ENCODE data around the gene CLDN19. TPM values are rescaled to one million over a fixed set of nuclear protein-coding genes. Genes with fewer than 3 reads are reported as not detected.
"Not testable (repeated sequence)": the region's sequence is repeated elsewhere in the genome, so short reads cannot be mapped to it uniquely, and the experiment has no call there.

The CLDN19 gene
- polyA plus RNA-seq, 1 donor, result 0.34 TPM

DNA sequence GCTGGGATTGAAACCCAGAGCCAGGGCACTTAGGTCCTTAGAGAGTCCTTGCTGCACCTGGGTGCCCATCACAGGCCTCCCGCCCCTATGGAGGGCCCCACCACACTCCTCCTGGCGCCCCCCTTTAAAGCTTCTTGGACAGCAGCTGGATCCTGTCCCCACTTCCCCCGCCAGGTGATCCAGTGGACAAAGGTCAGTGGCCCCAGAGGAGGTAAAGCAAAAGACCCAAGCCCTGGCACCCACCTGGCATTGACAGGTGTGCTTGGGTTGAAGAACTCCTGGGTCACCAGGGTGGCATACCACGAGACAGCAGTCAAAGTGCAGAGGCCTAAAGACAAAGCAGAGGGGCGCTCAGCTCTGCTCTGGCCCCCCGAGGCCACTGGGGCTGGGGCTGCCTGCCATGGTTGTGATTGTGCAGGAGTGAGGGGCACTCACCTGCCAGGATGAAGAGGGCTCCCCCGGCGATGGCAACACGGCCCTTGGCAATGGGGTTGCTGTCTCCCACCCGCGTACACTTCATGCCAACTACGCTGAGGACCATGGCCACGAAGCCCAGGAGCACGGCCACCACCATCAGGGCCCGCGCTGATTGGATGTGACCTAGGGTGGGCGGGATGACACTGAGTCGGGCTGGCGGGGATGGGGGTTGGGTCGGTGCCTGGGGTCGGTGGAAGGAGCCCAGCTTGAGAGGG, 1.9 kb downstream of the CLDN19 start:
- no peak for DNase-seq (ENCODE audit: low read depth)

DNA sequence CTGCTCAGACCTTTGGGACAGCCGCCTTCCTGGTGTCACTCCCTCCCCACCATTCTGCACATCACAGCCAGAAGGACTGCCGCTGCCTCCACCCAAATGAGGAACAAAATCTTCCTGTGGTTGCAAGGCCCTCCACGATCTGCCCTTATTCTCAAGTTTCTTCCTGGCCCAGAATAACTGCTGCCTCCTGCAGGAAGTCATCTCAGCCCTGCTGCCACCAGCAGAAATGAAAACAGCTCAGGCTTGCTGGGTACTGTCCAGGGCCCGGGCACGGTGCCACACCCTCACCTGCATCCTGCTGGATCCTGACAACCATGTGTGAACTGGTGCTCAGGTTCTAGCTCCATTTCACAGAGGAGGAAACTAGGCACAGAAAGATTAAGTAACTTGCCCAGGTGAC, 2.8 kb downstream of the CLDN19 start:
- no peak for DNase-seq (ENCODE audit: low read depth)

DNA sequence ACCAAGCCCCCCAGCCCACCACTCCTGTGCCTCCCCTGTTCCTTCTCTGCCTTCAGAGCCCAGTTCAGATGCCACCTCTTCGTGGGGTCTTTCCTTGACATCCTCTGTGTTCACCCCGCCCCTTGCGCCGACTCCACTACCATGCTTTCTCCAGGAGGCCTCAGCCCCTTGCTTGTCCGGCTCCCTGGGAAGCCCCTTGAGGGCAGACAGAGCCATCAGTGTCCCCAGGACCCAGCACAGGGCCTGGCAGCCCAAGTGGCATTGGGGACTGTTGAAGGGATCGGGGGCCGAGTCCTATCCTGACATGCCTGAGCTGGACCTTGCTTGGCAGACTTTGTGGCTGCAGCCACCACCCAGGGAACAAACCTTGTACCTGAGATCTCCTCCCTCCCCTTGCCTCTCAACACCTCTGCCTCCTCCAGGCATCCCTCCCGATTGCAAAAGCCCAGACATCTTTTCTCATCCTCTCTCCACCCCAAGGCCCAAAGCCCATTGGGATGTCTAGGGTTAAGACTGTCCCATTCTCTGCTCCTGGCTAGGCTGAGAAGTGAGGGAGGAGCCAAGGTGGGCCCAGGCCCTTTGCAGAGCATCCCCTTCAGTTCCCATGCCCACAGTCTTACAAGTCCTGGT, 3.4 kb downstream of the CLDN19 start:
- no peak for DNase-seq (ENCODE audit: low read depth)

DNA sequence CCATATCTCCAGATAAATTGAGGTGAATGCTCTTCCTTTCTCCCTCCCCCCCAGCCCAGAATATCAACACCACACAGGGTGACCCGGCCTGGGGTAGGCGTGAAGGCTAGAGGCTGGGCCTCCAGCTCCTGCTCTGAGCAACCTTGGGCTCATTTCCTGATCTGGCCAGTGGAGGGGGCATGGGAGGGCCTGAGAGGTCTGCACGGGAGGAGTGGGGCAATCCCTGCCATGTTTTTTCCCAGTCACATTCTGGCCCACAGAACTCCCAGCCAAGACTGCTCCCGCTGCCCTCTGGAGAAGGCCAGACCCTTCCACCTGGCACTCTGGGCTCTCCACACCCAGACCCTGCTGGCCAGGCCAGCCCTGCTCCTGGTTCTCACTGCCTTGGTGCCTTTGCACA, 3.9 kb downstream of the CLDN19 start:
- DNase-seq (ENCODE audit: low read depth), result no peak

DNA sequence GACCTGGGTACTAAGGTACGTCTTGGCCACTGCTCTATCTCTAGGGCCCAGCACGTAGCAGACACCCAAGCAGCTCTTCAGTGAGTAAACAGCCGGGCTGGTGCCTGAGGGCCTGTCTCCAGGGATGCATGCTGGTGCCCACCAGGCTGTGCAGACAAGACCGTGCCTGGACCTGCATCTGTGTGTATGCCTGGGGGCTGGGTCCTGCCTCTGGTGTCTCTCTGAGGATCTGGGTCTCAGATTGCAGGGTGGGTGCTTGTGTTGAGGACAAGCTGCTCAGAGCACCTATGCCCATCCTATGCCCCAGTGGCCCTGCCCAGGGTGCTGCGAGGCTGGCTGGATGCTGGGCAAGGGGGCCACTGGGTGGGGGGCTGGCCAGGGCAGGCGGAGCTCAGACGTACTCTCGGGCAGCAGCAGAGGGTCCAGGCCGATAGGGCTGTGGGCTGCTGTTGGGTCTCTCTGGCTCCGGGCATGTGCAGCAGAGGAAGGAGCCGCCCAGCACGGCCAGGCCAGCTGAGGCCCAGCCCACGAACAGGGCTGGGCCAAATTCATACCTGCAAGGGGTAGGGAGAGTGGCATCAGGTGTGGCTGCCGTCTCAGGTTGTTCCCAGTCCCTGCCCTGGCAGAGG, 4.4 kb downstream of the CLDN19 start:
- DNase-seq (ENCODE audit: low read depth), result no peak

DNA sequence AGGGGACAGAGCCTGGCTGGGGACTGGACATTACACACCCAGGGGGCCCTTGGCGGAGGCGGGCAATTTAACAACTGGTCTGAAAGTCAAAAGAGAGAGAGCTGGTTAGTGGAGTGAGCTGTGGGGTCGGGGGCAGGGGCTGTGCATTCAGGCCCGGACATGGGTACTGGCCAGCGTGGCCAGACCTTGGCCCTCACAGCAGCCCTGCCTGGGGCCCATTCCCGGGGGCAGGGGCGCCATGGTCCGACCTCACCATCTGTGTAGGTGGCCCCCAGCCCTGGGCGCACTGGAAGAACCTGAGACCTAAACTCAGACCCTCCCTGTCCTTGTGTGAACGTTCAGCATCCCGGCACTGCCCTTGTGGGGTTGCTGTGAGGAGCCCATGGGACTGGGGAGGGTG, 5.0 kb downstream of the CLDN19 start:
- no peak for DNase-seq (ENCODE audit: low read depth)

DNA sequence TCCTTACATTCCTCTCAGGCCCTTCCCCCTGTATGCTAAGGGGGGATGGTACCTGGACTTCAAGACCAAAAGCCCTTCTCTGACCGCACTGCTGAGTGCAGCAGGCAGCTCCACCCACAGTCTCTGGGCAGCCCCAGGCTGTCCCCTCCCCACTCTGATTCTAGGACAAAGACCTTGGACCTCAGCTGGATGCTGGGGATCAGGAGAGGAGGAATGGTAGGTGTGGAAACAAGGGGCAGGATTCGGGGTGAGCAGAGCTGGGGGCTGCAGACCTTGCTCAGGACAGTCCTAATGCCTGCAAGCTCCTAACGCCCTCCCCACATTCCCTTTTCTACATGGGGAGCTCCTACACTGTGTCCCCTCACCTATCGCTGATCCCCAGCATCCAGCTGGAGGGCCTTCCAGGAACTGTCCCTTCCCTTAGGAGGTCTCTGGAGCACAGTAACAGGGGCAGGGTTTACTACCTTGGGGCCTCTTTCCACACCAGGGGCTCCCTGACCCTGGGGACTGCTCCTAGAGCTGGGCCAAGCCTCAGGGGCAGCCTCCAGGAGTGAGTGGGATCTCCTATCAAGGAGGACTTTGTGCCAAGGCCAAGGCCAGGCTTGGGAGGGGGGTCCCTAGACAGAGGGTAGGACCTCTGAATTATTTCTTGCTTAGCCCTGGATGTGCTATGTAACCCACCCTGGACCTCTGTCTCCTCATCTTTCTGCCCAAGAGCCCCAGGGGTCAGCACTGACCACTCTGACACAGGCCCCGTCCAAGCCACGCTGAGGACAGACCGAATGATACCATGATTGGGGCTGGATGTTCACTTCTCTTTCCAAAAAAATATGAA, 5.6 kb downstream of the CLDN19 start:
- DNase-seq (ENCODE audit: low read depth), result no peak

DNA sequence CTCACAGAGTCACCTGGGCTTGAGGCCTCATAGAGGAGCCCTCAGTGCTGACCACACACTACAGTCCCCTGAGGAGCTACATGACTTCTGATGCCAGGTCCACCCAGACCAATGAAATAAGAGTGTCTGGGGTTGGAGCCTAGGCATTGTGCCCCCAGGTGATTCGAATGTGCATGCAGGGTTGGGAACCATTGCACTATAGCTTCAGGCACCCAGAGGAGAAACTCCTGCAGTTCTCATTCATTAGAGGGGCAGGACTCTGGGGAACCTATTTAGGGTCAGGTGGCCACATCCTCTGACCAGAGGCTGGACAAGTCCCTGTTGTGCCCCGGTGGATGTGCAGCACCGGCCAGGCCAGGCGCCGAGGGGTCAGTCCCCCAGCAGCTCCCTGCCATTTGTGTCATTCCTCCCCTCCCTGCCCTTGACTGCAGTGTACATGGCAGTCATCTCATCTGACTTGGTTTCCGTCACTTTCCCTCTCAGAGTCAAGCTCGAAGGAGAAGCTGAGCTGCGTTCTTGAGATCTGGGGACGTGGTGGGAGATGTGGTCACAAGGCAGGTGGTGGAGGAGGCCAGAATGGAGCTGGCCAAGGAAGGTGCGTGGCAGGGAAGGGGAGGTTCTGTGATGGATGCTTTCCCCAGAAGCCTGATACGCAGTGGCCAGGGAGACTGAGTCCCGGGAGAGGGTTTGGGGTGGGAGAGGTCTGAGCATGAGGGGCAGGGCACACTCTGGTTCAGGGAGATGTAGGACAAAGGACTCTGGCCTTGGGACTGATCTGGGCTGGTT, 6.4 kb downstream of the CLDN19 start:
- no peak for DNase-seq (ENCODE audit: low read depth)

DNA sequence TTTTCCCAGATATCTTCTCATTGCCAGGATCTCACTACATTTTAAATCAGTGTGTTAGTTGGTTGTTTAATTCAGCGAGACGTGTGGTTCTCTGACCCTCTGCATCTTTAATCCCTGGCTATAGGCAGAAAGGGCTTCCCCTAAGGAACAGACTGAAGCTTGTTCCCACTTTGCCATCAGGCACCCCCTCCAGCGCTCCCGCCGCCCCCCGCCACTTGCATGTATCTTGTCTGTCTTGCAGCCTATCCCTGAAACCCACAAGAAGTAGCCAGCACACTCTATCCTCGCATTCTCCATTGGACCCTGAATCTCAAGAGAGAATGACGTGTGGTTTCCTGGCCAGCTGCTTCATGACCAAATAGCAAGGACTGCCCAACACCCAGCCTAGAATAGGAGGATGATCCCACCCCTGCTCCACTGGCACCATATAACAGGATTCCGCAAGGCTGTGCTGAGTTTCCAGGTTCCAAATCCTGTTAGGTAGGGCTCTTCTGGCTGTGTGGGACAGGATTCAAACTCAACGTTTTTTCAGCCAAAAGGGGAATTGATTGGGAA, 7.8 kb downstream of the CLDN19 start:
- no peak for DNase-seq (ENCODE audit: low read depth)

DNA sequence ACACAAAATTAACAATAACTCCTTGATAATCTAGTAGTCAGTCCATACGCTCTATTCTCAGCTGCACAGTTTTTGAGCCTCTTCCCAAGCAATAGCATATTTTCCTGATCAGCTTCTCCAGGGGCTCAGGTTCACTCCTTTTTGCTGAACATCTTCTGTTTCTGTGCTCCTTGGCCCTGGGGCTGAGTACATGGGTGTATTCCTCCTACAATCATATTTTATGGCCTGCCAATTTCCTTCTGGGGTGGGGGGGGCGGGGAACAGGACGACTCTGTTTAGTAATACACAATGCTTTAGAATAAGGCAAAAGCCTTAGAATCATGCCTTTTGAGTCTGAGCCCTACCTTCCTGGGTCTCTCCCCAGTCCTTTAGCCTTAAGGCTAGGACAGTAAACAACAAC, 8.5 kb downstream of the CLDN19 start:
- DNase-seq (ENCODE audit: low read depth), result no peak

DNA sequence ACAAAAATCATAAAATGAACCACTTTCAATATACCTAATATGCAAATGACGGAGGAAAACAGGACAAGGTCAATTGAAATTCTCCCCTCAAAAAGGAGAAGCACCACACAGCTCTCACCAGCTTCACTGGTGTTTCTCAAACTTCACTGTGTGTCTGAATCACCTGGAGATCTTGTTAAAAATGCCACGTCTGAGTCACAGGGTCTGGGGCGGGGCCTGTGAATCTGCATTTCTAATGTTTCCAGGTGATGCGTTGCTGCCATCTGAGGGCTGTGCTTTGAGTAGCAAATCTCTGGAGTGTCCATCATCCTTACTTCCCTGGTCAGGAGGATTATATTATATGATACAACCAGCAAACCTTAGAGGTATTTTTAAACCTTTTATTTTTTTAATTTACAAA, 9.0 kb downstream of the CLDN19 start:
- DNase-seq (ENCODE audit: low read depth), result no peak

DNA sequence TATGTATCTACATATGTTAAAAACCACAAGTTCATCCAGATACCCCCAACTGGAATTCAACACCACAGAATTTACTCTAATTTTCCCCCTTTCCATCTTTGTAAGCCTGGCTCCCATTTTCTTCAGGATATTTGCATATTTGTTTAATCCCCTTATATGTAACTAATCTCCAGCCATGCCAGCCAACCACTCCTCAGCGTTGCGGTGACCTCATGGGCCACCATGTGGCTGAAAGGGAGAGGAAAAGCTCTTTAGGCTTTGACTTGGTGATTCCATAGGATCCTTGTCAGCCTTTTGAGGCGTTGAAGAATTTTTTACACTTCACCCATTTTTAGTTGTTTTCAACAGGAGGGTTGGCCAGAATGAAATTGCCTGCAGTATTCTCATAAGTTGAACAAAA, 10.0 kb downstream of the CLDN19 start:
- DNase-seq (ENCODE audit: low read depth), result no peak

DNA sequence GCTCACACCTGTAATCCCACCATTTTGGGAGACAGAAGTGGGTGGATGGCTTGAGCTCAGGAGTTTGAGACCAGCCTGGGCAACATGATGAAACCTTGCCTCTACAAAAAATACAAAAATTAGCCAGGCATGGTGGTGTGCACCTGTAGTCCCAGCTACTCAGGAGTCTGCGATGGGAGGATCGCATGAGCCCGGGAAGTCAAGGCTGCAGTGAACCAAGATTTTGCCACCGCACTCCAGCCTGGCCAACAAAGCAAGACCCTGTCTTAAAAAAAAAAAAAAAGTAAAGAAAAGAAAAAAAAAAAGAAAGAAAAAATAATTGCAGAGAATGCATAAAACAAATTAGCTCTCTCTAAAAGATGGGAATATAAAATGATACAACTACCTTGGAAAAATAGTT, 14.2 kb downstream of the CLDN19 start:
- not testable (repeated sequence) for DNase-seq (ENCODE audit: low read depth)

DNA sequence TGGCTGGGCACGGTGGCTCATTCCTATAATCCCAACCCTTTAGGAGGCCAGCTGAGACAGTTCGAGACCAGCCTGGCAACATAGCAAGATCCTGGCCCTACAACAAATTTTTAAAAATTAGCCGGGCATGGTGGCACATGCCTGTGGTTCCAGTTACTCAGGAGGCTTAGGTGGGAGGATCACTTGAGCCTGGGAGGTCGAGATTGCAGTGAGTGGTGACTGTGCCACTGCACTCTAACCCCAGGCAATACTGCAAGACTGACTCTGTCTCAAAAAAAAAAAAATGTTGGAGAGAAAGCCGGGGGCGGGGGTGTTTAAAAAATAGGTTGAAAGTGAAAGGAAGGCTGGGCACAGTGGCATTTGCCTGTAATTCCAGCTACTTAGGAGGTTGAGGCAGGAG, 16.5 kb downstream of the CLDN19 start:
- DNase-seq (ENCODE audit: low read depth), result no peak

DNA sequence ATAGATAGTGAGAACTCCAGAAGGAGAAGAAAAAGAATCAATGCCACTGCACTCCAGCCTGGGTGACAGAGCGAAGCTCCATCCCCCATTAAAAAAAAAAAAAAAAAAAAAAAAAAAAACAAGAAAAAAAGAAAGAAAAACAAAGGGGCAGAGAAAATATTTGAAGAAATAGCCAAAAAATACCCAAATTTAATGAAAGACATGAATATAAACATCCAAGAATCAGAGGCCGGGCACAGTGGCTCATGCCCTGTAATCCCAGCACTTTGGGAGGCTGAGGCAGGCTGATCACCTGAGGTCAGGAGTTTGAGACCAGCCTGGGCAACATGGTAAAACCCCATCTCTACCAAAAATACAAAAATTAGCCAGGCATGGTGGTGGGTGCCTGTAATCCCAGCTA, 17.6 kb downstream of the CLDN19 start:
- not testable (repeated sequence) for DNase-seq (ENCODE audit: low read depth)

DNA sequence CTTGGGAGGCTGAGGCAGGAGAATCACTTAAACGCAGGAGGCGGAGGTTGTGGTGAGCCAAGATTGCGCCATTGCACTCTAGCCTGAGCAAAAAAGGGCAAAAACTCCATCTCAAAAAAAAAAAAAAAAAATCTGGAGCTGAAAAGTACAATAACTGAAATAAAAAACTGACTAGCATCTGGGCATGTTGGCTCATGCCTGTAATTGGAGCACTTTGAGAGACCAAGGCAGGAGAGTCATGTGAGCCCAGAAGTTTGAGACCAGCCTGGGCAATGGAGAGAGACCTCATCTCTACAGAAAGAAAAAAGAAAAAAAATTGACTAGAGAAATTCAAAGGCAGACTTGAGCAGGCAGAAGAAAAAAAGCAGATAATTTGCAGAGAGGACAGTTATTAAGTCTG, 18.1 kb downstream of the CLDN19 start:
- no peak for DNase-seq (ENCODE audit: low read depth)

DNA sequence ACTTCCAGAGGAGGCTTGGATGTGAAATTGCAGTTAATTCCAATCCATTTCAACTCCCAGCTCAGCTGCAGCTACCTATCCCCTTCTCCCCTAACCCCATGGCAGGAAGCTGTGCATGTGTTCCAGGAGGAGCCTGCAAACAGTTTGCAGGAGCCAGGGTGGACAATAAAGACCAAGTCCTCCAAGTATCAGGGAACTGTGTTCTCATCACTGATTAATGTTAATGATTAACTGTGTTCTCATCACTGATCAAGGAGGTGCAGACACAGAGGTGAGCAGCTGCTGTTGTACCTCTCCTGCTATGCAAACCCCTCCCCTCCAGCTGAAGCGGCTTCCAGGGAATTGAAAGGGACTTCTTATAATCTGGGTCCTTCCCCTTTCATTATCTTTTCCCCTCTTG, 19.2 kb downstream of the CLDN19 start:
- no peak for DNase-seq (ENCODE audit: low read depth)

DNA sequence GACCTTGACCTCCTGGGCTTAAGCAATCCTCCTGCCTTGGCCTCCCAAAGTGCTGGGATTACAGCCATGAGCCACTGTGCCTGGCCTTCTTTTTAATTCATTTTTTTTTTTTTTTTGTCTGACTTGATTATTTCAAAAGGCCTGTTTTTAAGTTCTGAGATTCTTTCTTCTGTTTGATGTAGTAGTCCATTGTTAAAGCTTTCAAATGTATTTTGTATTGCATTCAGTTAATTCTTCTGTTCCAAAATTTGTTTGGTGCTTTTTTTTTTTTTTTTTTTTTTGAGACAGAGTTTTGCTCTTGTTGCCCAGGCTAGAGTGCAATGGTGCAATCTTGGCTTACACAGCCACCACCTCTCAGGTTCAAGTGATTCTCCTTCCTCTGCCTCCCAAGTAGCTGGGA, 25.6 kb downstream of the CLDN19 start:
- DNase-seq (ENCODE audit: low read depth), result not testable (repeated sequence)

DNA sequence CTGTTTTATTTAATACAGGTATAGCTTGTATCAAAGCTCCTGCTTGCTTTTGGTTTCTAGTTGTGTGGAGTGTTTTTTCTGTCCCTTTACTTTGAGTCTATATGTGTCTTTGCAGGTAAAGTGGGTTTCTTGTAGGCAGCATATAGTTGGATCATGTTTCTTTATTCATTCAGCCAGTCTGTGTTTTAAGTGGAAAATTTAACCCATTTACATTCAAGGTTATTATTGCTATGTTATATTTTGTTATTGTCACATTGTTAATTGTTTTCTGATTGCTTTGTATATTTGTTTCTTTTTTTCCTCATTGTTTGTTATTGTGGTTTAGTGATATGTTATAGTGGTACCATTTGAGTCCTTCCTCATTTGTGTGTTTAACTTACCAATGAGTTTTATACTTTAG, 26.7 kb downstream of the CLDN19 start:
- DNase-seq (ENCODE audit: low read depth), result no peak

DNA sequence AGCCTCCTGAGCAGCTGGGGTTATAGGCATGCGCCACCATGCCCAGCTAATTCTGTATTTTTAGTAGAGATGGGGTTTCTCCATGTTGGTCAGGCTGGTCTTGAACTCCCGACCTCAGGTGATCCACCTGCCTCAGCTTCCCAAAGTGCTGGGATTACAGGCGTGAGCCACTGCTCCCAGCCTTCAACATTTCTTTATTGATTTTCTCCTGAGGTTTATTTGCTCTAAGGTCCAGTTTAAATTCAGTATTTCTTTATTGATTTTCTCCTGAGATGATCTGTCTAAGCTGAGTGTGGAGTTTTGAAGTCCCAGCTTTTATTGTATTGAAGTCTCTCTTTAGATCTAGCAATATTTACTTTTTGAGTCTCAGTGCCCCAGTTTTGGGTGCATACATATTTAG, 27.2 kb downstream of the CLDN19 start:
- not testable (repeated sequence) for DNase-seq (ENCODE audit: low read depth)

DNA sequence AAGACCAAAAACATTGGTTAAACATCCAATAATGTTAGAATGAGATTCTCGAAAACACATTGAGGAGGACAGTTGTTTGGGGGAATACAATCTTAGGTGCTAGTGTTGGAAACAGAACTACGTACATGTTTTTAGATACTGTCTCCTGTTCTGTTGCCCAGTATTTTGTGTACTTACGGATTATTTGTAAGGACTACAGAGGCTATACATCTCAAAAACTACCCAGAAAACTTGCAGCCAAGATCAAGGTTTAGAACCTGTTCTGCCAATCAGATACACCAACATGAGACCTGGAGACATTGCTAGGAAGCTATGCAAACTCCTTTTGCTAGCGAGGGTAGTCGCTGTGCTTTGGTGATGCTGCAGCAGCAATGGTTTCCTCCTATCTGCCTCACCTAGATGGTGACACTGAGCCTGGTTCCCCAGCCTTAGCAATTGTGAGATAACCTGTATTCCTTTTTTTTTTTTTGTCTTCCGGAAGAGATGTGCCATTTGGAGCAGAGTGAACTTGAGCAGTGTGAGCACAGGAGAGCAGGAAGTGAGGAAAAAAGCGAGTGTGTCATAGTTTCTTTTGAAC, 36.1 kb downstream of the CLDN19 start:
- DNase-seq (ENCODE audit: low read depth), result no peak

Data from forelimb muscle (tissue), 1 donor.